Measurements from ENCODE around the gene CHP2.
A peak's percentile ranks its signal among the peaks of the same experiment; 100 is the strongest.
"Not testable (repeated sequence)": the region's sequence is repeated elsewhere in the genome, so short reads cannot be mapped to it uniquely, and the experiment has no call there.

Gene CHP2

GRCh38 chr16:23748630-23749029 lies 6.2 kb upstream of the CHP2 start:
- H3K4me1 ChIP-seq (ENCODE audit: control insufficient read depth, insufficient read depth, low read length): no peaks in the 10 kb centered on the region
- CTCF ChIA-PET: interaction anchor here (0.7 to 1.0 kb wide), 2 partner anchors 22 to 287 kb away, joined by 3 to 4 read pairs; no protein-coding TSS in a partner anchor
- no peak overlapping the region for H3K4me3 ChIP-seq (ENCODE audit: low read depth, low read length)
- H3K9me3 ChIP-seq (ENCODE audit: control insufficient read depth, insufficient read depth, low read depth, low read length): no peaks in the 10 kb centered on the region
- POLR2A ChIA-PET: no interaction called here
- H3K27ac ChIP-seq (ENCODE audit: extremely low read depth, low read depth, low read length): no peak overlapping the region
- H3K36me3 ChIP-seq (ENCODE audit: control insufficient read depth in 2 of 2, insufficient read depth in 1 of 2, low read length in 2 of 2): no peaks in the 10 kb centered on the region
- TF ChIP-seq ZSCAN5A (tag by site-specific recombination; IDR thresholded peaks at IDR 0.05): no peak
- TF ChIP-seq ZNF362 (tag by site-specific recombination; IDR thresholded peaks at IDR 0.05): no peak
- no peak for TF ChIP-seq ZNF521 (tag by site-specific recombination; IDR thresholded peaks at IDR 0.05)
- peak; percentile 53 for TF ChIP-seq ZNF366 (tag by site-specific recombination; conservative IDR thresholded peaks at IDR 0.05)
- TF ChIP-seq ZNF76 (tag by site-specific recombination; IDR thresholded peaks at IDR 0.05; ENCODE audit: borderline replicate concordance, low read depth): no peak
- no peak for TF ChIP-seq ZNF350 (tag by site-specific recombination; IDR thresholded peaks at IDR 0.05)
- TF ChIP-seq ZNF132 (tag by site-specific recombination; IDR thresholded peaks at IDR 0.05; ENCODE audit: borderline replicate concordance): no peak
- no peak for TF ChIP-seq ZNF623 (tag by site-specific recombination; IDR thresholded peaks at IDR 0.05)
- TF ChIP-seq HIC1 (tag by site-specific recombination; IDR thresholded peaks at IDR 0.05): no peak

GRCh38 chr16:23751053-23751452 lies 3.8 kb upstream of the CHP2 start:
- CTCF ChIA-PET; H3K4me3 ChIP-seq (ENCODE audit: low read depth, low read length); H3K36me3 ChIP-seq (ENCODE audit: control insufficient read depth in 2 of 2, insufficient read depth in 1 of 2, low read length in 2 of 2); H3K4me1 ChIP-seq (ENCODE audit: control insufficient read depth, insufficient read depth, low read length); H3K27ac ChIP-seq (ENCODE audit: extremely low read depth, low read depth, low read length); H3K9me3 ChIP-seq (ENCODE audit: control insufficient read depth, insufficient read depth, low read depth, low read length); POLR2A ChIA-PET: not testable (repeated sequence)
- TF ChIP-seq ZNF140 (tag by site-specific recombination; IDR thresholded peaks at IDR 0.05): peak; percentile 91

- H3K9me3 ChIP-seq (ENCODE audit: control insufficient read depth, insufficient read depth, low read depth, low read length): no peaks in the 10 kb centered on the region
- TF ChIP-seq ZNF664 (tag by site-specific recombination; IDR thresholded peaks at IDR 0.05) (peak; percentile 46; the same call in 1 of the 2 replicates), KLF8 (tag by site-specific recombination; IDR thresholded peaks at IDR 0.05) (no peak), ZNF677 (tag by site-specific recombination; IDR thresholded peaks at IDR 0.05) (no peak), PBX3 (CRISPR knock-in tag; IDR thresholded peaks at IDR 0.05) (0 out of 2 replicates have a peak, but pooled peaks have one; percentile 33), ZSCAN18 (tag by site-specific recombination; IDR thresholded peaks at IDR 0.05) (no peak), ZXDB (tag by site-specific recombination; IDR thresholded peaks at IDR 0.05) (0 out of 2 replicates have a peak, but pooled peaks have one; percentile 10), ZFP41 (tag by site-specific recombination; IDR thresholded peaks at IDR 0.05; ENCODE audit: borderline replicate concordance) (no peak), ZNF24 (tag by site-specific recombination; IDR thresholded peaks at IDR 0.05) (no peak)
- no peak overlapping the region for H3K27ac ChIP-seq (ENCODE audit: extremely low read depth, low read depth, low read length)
- H3K4me3 ChIP-seq (ENCODE audit: low read depth, low read length): peak overlapping the region; percentile 31; the same call in 1 of the 2 replicates
- H3K36me3 ChIP-seq (ENCODE audit: control insufficient read depth in 2 of 2, insufficient read depth in 1 of 2, low read length in 2 of 2): no peaks in the 10 kb centered on the region
- ChIA-PET POLR2A (no interaction called here), CTCF (no interaction called here)
- no peaks in the 10 kb centered on the region for H3K4me1 ChIP-seq (ENCODE audit: control insufficient read depth, insufficient read depth, low read length)
Measured at GRCh38 chr16:23753908-23754593, 775 bp upstream of the CHP2 start.

All from HEK293 (cell line).